HG03060 (cell line): ENCODE measurements around the gene CLDN1.

ENCODE experiments used
- ATAC-seq: cut with Tn5 transposase; IDR thresholded peaks from one replicate; pipeline ENCODE4 v1.9.1; 2021; ENCODE audit warnings: low read depth, moderate number of reproducible peaks; ENCODE audit not compliant: unreplicated experiment

CLDN1 gene

GRCh38 chr3:190336516-190337189, 14.4 kb upstream of the CLDN1 start:
- ATAC-seq = no peak

GRCh38 chr3:190333961-190334360, 11.7 kb upstream of the CLDN1 start:
- no peak for ATAC-seq

- no peak for ATAC-seq
These were observed 8.9 kb upstream of the CLDN1 start for GRCh38 chr3:190330936-190331734.

DNA sequence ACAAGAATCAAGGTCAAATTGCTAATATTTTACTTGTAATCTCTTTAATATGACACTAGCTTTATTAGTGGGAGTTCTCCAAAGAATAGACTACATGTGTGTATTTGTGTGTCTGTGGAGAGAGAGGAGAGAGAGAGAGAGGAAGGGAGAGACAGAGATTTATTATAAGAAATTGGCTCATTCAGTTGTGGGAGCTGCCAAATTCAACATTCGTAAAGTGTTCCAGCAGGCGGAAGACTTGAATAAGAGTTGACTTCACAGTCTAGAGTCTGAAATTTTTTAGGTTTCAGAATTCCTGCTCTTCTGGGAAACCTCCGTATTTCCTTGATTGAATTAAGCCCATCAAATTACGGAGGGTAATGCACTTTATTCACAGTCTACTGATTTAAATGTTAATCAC, 4.7 kb upstream of the CLDN1 start:
- ATAC-seq = no peak

DNA sequence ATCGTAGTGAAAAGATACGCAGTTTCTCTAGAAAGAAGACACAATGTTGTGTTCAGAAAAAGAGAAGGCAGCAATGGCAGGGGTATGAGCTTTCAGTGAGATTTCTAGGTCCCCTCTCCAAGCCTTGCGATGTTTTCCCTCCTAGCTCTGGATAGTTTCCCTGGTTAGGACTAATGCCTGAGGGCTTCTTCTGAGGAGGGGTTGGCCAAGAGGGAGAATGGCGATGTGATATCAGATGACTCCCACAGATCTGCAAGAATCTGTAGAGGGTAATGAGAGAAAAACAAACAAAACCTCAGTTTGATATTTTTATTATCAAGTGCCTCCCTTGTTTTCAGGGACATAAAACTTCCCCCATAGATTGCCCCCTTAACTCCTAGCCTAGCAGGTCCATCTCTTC, 4.1 kb upstream of the CLDN1 start:
- no peak for ATAC-seq

DNA sequence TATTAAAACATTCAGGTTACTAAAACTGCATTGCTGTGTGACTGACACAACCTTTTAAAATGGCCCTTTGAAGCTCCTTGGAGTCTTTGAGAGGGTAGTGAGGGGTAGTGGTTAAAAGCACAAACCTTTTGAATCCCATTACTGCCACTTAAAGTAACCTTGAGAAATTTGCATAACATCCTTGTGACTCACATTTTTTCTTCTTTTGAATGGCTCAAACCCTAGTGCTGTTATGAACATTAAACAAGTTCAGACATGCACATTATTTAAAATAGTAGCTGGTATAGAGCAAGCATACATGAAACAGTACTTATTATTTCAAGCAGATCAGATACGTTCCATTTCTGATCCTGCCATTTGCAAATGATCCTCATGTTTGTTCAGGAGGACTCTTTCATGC, 3.7 kb upstream of the CLDN1 start:
- no peak for ATAC-seq

DNA sequence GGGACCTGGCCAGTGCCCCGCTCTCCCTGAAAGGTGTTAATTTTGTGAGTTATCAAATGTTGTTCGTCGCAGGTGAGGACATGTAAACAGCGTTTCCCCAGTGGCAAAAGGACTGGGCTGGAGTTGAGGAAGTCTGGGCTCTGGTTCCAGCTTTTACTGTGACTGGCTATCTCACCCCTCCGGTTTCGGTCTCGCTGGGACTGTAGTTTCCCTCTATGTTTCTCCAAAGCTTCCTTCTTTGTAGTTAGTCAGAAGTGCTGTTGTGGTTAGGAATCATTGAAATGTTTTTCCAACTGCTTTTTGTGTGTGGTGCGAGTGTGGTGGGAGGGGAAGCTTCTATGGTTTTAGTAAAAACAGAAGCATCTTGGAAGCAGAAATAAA, 990 bp upstream of the CLDN1 start:
- ATAC-seq = no peak

DNA sequence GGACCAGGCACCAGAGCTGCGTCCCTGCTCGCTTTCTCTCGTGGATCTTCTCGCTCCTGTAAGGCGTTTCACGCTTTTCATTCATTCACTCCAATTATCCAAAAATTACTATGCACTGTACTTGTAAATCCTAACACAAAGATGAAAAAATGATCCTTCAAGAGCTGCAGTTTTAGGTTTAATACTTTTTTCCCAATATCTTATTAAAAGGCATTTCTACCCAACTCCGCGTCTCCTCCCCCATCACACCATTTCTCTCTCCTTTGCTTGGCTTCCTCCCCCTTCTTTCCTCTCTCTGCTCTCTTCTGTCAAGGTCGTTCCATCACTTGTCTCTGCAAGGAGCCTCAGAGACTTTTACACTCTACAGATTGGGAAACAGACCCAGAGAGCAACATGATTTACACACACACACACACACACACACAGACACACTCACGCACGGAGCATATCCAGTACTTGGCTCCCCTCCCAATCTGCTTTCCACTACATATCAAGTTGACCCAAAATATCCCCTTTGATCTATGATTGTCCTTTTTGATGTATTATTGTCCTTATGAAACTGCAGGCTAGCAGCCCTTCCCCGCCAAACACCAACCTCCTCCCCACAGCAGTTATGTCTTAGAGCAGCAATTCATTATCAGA, 479 bp upstream of the CLDN1 start:
- ATAC-seq = no peak

GRCh38 chr3:190320594-190321362, 1.5 kb downstream of the CLDN1 start:
- no peak for ATAC-seq

DNA sequence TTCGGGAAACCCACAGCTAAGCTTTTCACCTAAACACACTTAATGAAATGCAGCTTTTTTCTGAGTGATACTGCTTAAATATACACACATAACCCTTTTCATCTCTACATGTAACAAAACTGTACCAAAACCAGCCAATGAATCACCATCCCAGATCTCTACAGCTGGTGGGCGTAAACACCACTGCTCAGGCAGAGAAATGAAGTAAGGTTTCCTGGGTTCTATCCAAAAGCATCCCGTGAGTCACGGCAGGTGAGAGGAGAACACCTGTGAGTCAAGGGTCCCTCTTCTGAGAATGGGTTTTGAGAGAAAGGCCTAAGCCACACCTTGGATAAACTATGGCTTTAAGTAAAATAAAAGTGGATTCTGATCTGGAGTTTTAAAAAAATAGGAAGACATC, 2.6 kb downstream of the CLDN1 start:
- ATAC-seq = no peak

DNA sequence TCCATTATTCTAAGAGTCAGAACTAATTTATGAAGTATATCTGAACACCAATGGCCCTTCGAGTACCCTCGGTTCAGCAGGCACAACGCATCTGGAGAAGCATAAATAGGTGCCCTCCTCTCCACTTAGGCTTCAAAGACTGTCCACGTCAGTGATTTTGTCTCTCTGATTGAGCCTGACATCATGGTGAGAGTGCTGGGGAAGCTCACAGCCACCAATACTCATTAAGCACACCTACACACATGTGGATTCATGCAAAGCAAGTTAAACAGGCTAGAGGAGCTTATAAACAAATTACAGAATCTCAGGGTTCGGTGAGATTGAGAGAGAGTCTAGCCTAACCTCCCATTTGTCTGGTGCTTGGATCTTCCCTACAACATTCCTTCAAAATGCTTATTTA, 3.6 kb downstream of the CLDN1 start:
- ATAC-seq = no peak

- no peak for ATAC-seq
These were observed 7.5 kb downstream of the CLDN1 start for GRCh38 chr3:190314741-190315140.

DNA sequence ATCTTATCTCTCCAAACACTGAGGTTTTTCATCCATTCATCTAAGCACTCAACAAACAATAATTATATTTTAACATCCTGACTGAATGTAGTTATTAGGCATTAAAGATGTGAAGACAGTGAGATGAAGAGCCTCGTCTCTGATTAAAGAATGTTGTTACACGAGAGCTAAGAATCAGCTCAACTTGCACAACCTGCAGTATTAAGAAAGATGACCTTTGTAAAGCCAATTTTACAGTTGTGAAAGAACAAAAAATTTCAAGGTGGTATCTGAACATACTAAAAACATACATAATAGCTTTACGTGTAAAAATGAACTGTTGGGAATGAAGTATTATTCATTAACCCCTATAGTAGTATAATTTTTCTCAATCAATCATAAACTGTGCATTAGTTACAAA, 12.8 kb downstream of the CLDN1 start:
- no peak for ATAC-seq

GRCh38 chr3:190308154-190308553, 14.1 kb downstream of the CLDN1 start:
- ATAC-seq = no peak

DNA sequence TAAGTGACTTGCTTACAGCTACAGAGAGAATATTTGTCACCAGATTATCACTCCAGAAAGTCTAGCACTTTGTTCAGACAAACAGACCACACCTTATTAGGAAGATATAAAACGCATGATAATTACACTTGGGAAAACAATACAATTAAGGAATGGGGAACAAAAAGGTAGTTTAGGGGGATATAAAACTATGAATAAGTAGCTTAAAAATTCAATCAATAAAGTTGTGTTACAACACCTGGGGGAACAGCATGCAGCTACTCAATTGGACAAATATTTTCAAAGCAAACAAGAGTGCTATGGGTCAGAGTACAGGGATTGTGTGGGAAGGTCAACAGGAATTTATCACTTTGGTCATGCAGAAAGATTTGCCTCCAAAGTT, 15.1 kb downstream of the CLDN1 start:
- ATAC-seq = no peak

DNA sequence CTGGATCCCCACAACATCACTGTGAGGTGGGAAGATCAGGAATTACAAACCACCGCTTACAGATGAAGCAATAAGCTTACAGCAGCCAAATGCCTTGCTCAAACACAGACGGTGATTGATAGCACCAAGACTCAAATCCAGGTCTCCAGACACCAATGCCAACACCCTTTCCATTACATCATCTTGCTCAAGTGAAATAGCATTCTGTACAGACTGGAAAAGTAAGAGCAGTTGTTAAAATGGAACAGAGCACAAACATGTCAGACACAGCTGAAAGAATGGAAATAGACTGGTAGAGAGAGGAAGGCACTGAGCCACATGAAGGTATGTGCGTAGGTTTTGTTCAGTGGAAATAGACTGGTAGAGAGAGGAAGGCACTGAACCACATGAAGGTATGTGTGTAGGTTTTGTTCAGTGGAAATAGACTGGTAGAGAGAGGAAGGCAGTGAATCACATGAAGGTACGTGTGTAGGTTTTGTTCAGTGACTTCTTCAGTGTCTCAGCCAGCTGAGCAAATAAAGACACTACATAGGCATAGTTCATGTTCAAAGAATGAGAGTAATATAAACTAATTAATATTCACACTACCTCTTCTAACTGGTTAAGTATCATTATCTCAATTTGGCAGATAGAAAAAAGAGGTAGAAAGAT, 15.6 kb downstream of the CLDN1 start:
- ATAC-seq = no peak

GRCh38 chr3:190306026-190306425, 16.2 kb downstream of the CLDN1 start:
- ATAC-seq = no peak

DNA sequence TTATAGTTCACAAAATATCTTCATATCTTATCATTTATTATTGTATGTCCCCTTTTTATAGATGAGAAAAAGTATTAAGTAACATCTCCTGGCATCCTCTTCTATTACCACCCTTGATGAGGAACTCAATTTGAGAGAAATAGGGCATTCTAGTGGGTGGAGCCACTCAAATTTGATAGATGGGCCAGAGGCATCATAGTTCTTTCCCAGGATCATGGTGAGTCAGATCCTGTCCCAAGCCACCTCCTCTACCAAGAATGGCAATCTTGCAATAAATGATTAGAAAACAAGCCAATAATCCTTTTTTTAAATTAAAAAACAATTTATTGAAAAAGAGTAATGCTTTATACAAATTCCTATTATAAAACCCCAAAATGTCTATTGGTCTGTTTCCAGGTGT, 16.8 kb downstream of the CLDN1 start:
- ATAC-seq = no peak

DNA sequence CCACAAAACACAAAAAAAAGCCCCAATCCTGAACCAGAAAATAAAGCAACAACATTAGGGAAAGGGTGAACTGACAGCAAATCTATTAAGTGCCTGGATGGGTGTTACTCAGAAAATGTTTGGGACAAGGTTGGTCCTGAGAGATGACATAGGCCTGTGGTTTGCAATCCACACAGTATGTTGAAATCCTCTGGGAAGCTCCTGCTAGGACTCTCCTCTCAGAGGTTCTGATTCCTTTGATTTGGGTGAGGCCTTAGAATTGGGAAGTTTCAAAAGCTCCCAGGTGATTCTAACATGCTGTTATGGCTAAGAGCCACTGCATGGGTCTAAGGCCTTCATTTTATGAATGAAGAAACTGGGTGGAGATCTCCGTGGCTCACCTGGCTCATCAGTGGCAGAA, 18.4 kb downstream of the CLDN1 start:
- ATAC-seq = no peak

DNA sequence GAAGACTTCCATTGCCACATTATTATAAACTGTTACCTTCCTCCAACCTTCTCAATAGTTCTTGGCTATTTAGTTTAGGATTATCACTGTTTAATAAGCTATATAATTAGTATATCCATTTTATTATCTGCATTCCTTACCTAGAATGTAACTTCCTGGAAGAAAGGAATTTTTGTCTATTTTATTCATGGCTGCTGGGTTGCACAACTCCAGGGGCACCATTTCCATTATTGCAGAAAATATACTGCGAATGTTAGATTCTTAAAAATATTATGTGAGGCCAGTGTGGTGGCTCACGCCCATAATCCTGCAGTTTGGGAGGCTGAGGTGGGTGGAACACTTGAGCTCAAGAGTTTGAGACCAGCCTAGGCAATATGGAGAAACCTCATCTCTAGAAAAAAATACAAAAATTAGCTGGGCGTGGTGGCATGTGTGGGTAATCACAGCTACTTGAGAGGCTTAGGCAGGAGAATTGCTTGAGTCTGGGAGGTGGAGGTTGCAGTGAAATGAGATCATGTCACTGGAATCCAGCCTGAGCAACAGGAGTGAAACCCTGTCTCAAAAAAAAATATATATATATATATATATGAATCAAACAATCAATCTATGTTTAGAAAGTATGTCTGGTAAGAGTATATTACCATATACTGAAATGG, 19.9 kb downstream of the CLDN1 start:
- ATAC-seq = no peak
